ENCODE results near the gene METTL13.

METTL13 gene

DNA sequence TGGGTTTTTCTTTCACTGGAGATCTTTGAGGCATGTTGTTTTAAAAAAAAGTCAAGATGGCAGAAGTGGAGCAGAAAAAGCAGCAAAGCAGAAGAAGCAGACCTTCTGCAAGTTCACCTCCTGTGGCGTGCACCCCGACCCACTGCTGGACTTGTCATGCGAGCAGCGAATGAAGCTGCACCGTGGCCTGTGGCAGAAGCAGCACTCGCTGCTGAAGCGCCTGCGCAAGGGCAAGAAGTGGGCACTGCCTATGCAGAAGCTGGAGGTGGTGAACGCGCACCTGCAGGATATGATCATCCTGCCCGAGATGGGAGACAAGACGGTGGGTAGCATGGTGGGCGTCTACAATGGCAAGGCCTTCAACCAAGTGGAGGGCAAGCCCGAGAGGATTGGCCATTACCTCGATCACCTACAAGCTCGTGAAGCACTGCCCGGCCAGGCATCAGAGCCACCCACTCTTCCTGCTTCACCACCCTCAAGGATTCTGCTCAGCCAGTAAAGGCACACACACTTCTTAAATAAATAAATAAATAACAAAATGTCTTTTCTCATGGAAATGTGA is 22.1 kb downstream of the METTL13 start:
- DNase-seq: no peak

- no peak for DNase-seq
Measured at GRCh38 chr1:171805395-171806115, 24.1 kb downstream of the METTL13 start.

- no peak for DNase-seq
Measured at GRCh38 chr1:171807556-171807955, 26.1 kb downstream of the METTL13 start.

DNA sequence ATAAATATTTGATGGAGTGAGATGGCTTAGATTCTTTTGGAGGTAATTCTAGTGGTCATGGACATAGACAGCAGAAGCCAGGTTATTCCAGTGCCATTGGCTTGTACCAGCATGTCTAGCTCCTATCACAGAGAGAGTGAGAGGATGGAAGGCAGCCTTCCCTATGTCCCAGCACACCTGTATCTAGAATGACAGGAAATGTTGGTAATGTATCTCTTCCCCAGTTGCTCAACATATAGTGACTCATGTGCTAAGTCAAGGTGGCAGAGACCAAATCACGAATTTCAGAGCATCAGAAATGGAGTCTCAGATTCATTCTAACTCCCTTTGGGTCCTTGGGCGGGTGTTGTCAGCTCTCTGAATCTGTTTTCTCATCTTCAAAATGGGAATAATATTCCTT is 28.4 kb downstream of the METTL13 start:
- DNase-seq: no peak

GRCh38 chr1:171811672-171812071 is 30.2 kb downstream of the METTL13 start:
- DNase-seq: no peak

GRCh38 chr1:171814692-171815091 is 33.2 kb downstream of the METTL13 start:
- DNase-seq: no peak

DNA sequence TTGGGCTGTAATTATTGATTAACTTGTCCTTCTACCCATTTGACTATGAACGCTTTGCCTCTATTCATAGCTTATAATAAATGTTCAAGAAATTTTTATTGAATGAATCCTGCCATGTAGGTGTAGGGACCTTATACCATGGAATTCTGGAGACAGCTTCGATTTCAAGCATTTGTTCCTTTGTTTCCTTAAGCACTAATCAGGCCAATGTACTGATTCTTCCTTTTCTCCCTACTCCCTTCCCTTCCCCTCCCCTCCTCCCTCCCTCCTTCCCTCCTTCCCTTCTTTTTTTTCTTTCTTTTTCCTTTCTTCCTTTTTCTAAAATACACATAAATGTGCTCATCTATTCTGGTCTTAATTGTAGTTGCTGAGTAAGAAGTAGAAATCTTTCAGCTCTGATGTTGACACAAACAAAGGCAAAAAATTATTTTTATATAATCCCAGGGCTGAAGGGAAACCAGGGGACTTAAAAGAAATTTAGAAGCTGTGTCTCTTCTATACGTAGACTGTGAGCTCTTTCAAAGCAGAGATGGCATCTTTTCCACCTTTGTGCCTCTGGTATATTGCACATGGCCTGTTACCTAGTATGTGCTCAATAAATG is 34.9 kb downstream of the METTL13 start:
- no peak for DNase-seq

- DNase-seq: peak; percentile 69
Measured at GRCh38 chr1:171817511-171818265, 36.2 kb downstream of the METTL13 start.

DNA sequence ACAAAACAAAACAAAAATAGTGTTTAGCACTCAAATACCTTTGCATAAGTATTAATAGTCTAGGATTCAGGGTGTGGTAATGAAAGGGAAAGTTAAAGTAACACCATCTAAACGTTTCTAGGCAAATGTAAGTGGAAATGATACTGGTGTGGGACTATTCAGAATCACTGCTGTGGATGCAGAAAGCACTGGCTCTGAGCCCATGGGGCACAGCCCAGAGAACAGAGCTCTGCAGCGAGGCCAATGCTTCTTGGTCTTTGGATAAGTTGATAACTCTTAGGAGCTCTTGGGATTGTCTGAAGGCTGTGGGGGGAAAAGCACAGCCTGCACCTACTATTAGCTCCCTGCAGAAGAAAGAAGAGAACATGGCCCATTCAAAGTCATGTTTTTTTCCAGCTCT is 38.5 kb downstream of the METTL13 start:
- no peak for DNase-seq

DNA sequence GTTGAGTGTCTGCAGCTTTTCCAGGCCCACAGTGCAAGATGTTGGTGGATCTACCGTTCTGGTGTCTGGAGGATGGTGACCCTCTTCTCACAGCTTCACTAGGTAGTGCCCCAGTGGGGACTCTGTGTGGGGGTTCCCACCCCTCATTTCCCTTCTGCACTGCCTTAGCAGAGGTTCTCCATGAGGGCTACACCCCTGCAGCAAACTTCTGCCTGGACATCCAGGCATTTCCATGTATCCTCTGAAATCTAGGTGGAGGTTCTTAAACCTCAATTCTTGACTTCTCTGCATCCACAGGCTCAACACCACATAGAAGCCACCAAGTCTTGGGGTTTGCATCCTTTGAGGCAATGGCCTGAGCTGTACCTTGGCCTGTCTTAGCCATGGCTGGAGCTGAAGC is 45.5 kb downstream of the METTL13 start:
- no peak for DNase-seq

- no peak for DNase-seq
Measured at GRCh38 chr1:171828794-171829193, 47.3 kb downstream of the METTL13 start.

DNA sequence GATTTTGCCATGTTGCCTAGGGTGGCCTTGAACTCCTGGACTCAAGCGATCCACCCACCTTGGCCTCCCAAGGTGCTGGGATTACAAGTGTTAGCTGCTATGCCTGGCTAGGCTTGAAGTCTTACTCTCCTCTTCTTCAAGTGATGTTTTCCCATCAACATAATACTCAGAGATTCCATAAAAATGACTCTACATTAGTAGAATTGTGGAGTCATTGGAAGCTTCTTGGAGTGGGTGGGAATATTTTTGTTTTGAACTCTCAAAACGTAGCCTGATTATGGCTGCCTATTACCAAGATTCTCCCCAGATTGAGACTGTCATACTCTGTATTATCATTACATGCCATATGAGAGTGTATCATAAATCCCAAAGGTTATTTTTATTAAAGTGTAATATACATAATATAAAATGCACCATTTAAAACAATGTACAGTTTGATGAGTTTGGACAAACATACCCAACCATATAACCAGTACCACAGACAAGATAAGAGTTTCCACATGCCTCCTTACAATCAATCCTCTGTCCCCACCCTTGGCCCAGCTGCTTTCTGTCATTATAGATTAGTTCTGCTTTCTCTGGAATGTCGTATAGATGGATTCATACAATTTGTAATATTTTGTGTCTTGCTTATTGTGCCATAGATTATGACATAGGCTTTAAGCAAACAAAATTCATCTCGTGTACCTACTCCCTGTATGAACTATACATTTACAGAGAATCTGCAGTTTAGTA is 51.8 kb downstream of the METTL13 start:
- no peak for DNase-seq

DNA sequence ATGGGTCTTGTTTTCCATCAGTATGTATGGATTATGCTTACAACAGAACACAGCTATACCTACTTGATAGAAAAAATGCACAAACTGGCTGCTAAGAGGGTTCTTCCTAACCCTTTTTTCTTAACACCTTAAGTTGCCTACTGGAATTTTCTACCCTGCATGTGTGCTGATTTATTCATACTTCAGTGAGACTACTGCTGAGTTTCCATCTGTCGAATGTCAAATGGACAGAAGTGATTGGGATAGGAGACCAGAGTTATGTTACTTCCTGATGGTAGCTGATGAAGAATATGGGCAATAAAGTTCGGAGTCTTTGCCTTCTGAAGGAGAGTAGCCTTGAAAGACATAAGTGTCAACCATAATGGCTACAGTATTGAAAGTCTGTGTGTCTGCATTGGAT is 53.4 kb downstream of the METTL13 start:
- DNase-seq: no peak

GRCh38 chr1:171835891-171836290 is 54.4 kb downstream of the METTL13 start:
- no peak for DNase-seq

- peak; percentile 69 for DNase-seq
Measured at GRCh38 chr1:171841050-171841910, 59.8 kb downstream of the METTL13 start, which contains the start of gene DNM3. DNM3 (plus strand) TSS chr1:171841498; CDS start chr1:171841657, 159 bp downstream.

DNA sequence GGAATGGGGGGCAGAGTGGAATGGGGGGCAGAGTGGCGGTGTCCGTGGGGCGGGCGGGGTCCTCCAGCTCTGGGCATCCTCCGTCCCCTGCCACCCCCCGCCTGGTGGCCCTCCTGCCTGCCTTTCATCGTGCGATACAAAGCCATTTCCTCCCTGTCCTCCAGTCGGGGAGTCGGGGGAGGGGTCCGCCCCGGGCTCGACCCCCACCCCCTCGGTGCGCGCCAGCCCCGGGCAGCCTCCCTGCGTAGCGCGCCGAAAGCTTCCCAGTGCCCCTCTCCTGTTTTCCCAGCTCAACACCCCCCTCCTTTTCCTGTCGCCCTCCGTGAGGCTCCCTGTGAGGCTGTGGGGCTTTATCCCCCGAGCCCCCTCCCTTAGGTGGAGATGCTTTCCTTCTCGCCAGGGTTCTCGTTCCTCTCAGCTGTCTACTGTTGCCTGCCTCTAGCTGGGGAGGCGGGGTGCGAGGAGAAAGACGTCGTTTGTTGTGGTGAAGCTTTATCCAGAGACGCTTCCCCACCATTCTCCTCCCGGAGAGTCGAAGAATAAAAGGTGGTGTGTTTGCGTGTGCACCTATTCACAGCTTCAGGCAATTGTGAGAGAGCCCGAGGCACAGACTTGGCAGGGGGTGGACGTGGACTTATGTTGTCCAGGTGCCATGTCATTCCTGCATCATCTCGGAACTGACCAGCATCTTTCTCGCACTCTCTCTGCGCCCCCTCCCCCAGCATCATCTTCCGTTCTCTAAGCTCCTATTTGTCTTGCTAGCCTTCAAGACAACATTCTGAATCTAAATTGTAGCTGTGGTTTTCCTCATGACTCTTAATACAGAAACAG is 60.7 kb downstream of the METTL13 start:
- no peak for DNase-seq

DNA sequence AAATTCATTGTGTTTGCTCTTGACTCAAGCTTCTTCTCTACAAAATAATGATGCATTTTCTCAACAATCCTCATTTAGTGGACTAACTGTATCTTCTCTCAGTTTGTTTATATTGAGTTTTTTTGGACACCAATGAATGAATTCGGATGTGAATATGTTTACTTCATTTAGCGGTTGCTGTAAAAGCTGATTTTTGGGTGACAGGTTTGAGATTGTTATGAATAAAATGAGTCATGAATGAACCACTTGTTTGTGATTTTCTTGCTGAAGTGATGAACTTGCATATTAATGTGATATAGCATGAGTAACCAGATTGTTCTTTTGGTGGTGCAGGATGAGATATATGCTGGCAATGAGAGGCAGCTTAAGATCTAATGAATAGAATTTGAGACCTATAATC is 62.9 kb downstream of the METTL13 start:
- no peak for DNase-seq

GRCh38 chr1:171845998-171846397 is 64.5 kb downstream of the METTL13 start:
- no peak for DNase-seq

All from stimulated activated CD4-positive, alpha-beta T cell treated with anti-CD3 and anti-CD28 coated beads, Interleukin-1b, Interleukin-23, amount 100 ng/mL, for 48 hours (primary cell).